C4-2B (cell line): ENCODE data around the gene DSCAM.

Experiments used
- CTCF ChIP-seq: fragments of 450-650 bp; conservative IDR thresholded peaks from 2 replicates; pipeline ENCODE4 v1.5.1; 2017; ENCODE audit warnings: mild to moderate bottlenecking
- ZFX ChIP-seq: fragments of 450-650 bp; IDR thresholded peaks from 2 replicates; pipeline ENCODE4 v1.6.1; 2017

- TF ChIP-seq CTCF (no peak), ZFX (no peak)
Measured at GRCh38 chr21:40803101-40803500, 43.9 kb downstream of the DSCAM start.
